Lower lobe of right lung (tissue), 2 donors: ENCODE measurements around the gene PCBP4. TPM values are rescaled to one million over a fixed set of nuclear protein-coding genes. Genes with fewer than 3 reads are reported as not detected.

Source experiments
- ATAC-seq, 2 donors: fragments of 200-7000 bp; cut with Tn5 transposase; one replicate each; pipeline ENCODE4 v1.9.1; 2020 to 2022; ENCODE audit warnings: mild to moderate bottlenecking in 2 of 2, moderate library complexity in 2 of 2
- DNase-seq: peaks from one replicate; pipeline ENCODE4 v3.0.0-alpha.2; 2020
- H3K27ac ChIP-seq: fragments of 200-600 bp; one replicate; pipeline ENCODE4 v1.8.0; 2022
- H3K27me3 ChIP-seq: fragments of 200-600 bp; one replicate; pipeline ENCODE4 v1.8.0; 2022; ENCODE audit warnings: low read depth
- H3K36me3 ChIP-seq: fragments of 200-600 bp; one replicate; pipeline ENCODE4 v1.8.0; 2022; ENCODE audit warnings: mild to moderate bottlenecking
- H3K4me1 ChIP-seq: fragments of 200-600 bp; one replicate; pipeline ENCODE4 v1.8.0; 2022
- H3K4me3 ChIP-seq: fragments of 200-600 bp; one replicate; pipeline ENCODE4 v1.8.0; 2022; ENCODE audit warnings: mild to moderate bottlenecking
- H3K9me3 ChIP-seq: fragments of 200-600 bp; one replicate; pipeline ENCODE4 v1.8.0; 2022
- CTCF ChIP-seq: fragments of 200-600 bp; IDR thresholded peaks from one replicate; pipeline ENCODE4 v1.8.0; 2022; ENCODE audit warnings: antibody characterized with exemption, mild to moderate bottlenecking
- intact Hi-C: fragments of 100-400 bp; cut with DNase I; formaldehyde crosslinking; loops from one replicate; pipeline ENCODE4 v1.11.0; 2022
- total RNA-seq: library from RNA; stranded (reverse); fragmentation: NEBNext Ultra II Directional; extraction: Animal tissue kit (Norgen Biotek cat#: 25700); gene quantifications from one replicate; pipeline ENCODE4 v1.2.1, GENCODE V29; 2021
- donor health status: DM: no; HTN: yes; CAD: no; lungs with severe emphysema.

PCBP4 gene
- total RNA-seq, 1 donor from 2014 or later, result 24.6 TPM

GRCh38 chr3:51980253-51980652, 13.0 kb upstream of the PCBP4 start:
- DNase-seq, result no peak
- intact Hi-C loops, result no loop called here
- ATAC-seq, result no peak
- H3K4me1 ChIP-seq, result peaks cover 38% of the 10 kb centered on the region
- H3K27ac ChIP-seq, result peak overlapping the region; percentile 24
- H3K36me3 ChIP-seq, result no peaks in the 10 kb centered on the region
- H3K9me3 ChIP-seq, result no peaks in the 10 kb centered on the region
- H3K4me3 ChIP-seq, result no peak overlapping the region
- H3K27me3 ChIP-seq, result no peaks in the 10 kb centered on the region
- no peak for TF ChIP-seq CTCF

DNA sequence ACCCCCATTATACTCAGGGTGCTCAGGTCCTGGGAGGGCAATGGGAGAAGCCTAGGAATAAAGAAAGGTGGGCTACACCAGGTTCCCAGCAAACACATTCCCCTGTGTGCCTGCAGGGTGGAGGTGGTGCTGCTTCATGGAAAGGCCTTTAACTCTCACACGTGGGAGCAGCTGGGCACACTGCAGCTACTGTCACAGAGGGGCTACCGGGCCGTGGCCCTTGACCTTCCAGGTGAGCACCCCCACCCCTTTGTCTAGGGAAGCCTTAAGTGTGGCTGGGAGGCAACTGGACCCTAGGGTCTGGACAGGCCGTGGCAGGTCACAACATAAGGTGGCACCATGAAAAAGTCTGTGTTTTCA, 10.9 kb upstream of the PCBP4 start:
- Histone ChIP-seq H3K36me3 (no peaks in the 10 kb centered on the region), H3K27me3 (no peaks in the 10 kb centered on the region), H3K27ac (no peak overlapping the region), H3K4me1 (peaks cover 36% of the 10 kb centered on the region), H3K9me3 (no peaks in the 10 kb centered on the region), H3K4me3 (no peak overlapping the region)
- TF ChIP-seq CTCF, result no peak
- DNase-seq (no peak), ATAC-seq (no peak)
- intact Hi-C loops, result no loop called here

DNA sequence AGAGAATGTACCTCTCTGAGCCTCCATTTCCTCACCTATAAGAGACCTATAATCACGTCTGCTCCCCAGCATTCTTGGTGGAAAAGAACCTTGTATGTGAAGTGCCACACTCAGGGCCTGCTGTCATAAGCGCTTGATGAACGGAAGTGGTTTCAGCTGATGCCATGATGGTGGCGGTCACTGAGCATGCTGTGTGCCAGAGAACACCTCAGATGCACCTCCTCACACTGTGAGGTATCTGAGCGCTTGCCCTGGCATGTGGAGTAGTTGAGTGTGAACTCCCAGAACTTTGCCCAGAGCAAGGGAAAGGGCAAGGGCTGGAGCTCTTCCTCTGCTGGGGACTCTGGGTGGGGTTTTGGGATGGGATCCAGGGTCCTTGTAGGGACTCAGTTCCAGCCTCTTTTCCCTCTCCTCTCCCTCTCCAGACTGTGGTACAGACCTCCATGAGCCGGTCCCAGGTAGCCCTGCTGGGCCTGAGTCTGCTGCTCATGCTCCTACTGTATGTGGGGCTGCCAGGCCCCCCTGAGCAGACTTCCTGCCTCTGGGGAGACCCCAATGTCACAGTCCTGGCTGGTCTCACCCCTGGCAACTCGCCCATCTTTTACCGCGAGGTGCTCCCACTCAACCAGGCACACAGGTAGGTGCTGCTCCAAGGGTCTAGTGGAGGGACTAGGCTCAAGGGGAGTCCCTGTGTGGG, 10.3 kb upstream of the PCBP4 start:
- H3K4me1 ChIP-seq, result peaks cover 38% of the 10 kb centered on the region
- no peak for TF ChIP-seq CTCF
- no peaks in the 10 kb centered on the region for H3K27me3 ChIP-seq
- H3K36me3 ChIP-seq, result no peaks in the 10 kb centered on the region
- ATAC-seq, result no peak
- intact Hi-C loops, result no loop called here
- DNase-seq, result no peak
- H3K4me3 ChIP-seq, result no peak overlapping the region
- no peaks in the 10 kb centered on the region for H3K9me3 ChIP-seq
- H3K27ac ChIP-seq, result no peak overlapping the region

DNA sequence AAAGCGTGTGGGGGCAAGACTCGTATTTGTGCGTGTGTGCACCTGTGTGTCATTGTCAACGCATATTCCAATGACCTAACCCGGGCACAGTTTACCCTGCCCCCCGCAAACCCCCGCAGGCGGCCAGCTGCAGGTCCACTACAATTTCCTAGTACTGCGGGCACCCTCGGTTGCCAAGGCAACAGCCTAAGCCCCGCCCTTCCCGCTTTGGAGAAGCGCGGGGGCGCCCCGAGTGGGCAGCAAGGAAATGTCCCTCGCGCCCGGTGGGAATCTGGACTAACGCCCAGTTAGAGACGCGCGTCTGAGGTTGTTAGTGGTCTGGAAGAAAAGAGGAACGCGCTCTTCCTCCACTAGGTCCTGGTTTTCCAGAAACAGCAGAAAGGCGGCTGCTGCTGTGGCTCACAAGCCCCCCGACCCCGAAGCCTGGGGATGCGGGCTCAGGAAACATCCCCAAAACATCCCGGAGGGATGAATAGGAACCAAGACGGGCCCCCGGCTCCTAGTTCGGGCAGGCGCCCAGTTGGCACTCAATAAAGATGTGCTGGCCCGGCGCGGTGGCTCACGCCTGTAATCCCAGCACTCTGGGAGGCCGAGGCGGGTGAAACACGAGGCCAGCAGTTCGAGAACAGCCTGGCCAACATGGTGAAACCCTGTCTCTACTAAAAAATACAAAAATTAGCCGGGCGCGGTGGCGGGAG, 8.7 kb upstream of the PCBP4 start:
- ATAC-seq (peak; percentile 8 to 13), DNase-seq (peak; percentile 87)
- TF ChIP-seq CTCF, result peak; percentile 20
- peaks cover 39% of the 10 kb centered on the region for H3K4me1 ChIP-seq
- H3K9me3 ChIP-seq, result no peaks in the 10 kb centered on the region
- intact Hi-C loops, result no loop called here
- no peaks in the 10 kb centered on the region for H3K27me3 ChIP-seq
- H3K36me3 ChIP-seq, result no peaks in the 10 kb centered on the region
- H3K27ac ChIP-seq, result peak overlapping the region; percentile 97
- peak overlapping the region; percentile 88 for H3K4me3 ChIP-seq

GRCh38 chr3:51974963-51975851, 8.0 kb upstream of the PCBP4 start, which contains the start of gene ABHD14A:
TSS of gene ABHD14A (plus strand) at chr3:51975064. CDS start at chr3:51975136, 72 bp downstream.
- ATAC-seq (peak; percentile 86 to 88), DNase-seq (peak; percentile 83)
- peaks cover 39% of the 10 kb centered on the region for H3K4me1 ChIP-seq
- H3K4me3 ChIP-seq, result peak within 1 kb of the TSS; percentile 88
- no peak for TF ChIP-seq CTCF
- H3K27ac ChIP-seq, result peak within 1 kb of the TSS; percentile 97
- no peaks in the 10 kb centered on the region for H3K27me3 ChIP-seq
- no peaks in the 10 kb centered on the region for H3K36me3 ChIP-seq
- H3K9me3 ChIP-seq, result no peaks in the 10 kb centered on the region
- intact Hi-C loops, result no loop called here
